ENCODE results near the gene C4BPB. TPM values are rescaled to one million over a fixed set of nuclear protein-coding genes. Genes with fewer than 3 reads are reported as not detected.
"Not testable (repeated sequence)": the region's sequence is repeated elsewhere in the genome, so short reads cannot be mapped to it uniquely, and the experiment has no call there.

Gene C4BPB
- not detected in 2 replicates for total RNA-seq (2014; rRNA removed; shearing (Covaris generic); ENCODE audit: low replicate concordance)

- Histone ChIP-seq H3K9ac (ENCODE audit: low read length) (no peak within 1 kb of the TSS), H3K9me2 (replicated peaks; ENCODE audit: insufficient read depth, low read length) (no peaks in the 10 kb centered on the region), H3K79me2 (ENCODE audit: low read length) (no peaks in the 10 kb centered on the region), H4K20me1 (ENCODE audit: insufficient read depth, low read depth, low read length) (no peaks in the 10 kb centered on the region), H3K27me3 (ENCODE audit: low read length) (no peaks in the 10 kb centered on the region), H3K4me2 (ENCODE audit: low read depth, low read length, poor library complexity, severe bottlenecking) (no peak within 1 kb of the TSS), H3K4me1 (ENCODE audit: low read length) (no peaks in the 10 kb centered on the region), H3K4me3 (ENCODE audit: low read length) (no peak within 1 kb of the TSS), H2AFZ (ENCODE audit: low read length) (no peak within 1 kb of the TSS), H3K9me3 (ENCODE audit: low read length) (no peaks in the 10 kb centered on the region), H3K36me3 (ENCODE audit: insufficient read depth, low read length) (no peaks in the 10 kb centered on the region), H3K27ac (ENCODE audit: low read length) (no peak within 1 kb of the TSS)
- DNase-seq = no peak
Observed at GRCh38 chr1:207088701-207089626, at the start of gene C4BPB. Gene C4BPB, plus strand, starts transcription at chr1:207088860. Its CDS starts 672 bp downstream, at chr1:207089532.

GRCh38 chr1:207039380-207040180 lies 49.1 kb upstream of the C4BPB start:
- no peaks in the 10 kb centered on the region for H3K36me3 ChIP-seq (ENCODE audit: insufficient read depth, low read length)
- H4K20me1 ChIP-seq (ENCODE audit: insufficient read depth, low read depth, low read length) = no peaks in the 10 kb centered on the region
- no peak overlapping the region for H3K4me2 ChIP-seq (ENCODE audit: low read depth, low read length, poor library complexity, severe bottlenecking)

GRCh38 chr1:207040181-207040533 lies 48.5 kb upstream of the C4BPB start:
- Histone ChIP-seq H3K9me3 (ENCODE audit: low read length) (no peaks in the 10 kb centered on the region), H4K20me1 (ENCODE audit: insufficient read depth, low read depth, low read length) (no peaks in the 10 kb centered on the region), H3K4me3 (ENCODE audit: low read length) (no peak overlapping the region), H3K4me1 (ENCODE audit: low read length) (no peaks in the 10 kb centered on the region), H3K27ac (ENCODE audit: low read length) (no peak overlapping the region), H3K9me2 (replicated peaks; ENCODE audit: insufficient read depth, low read length) (no peaks in the 10 kb centered on the region), H3K27me3 (ENCODE audit: low read length) (no peaks in the 10 kb centered on the region), H3K36me3 (ENCODE audit: insufficient read depth, low read length) (no peaks in the 10 kb centered on the region), H2AFZ (ENCODE audit: low read length) (no peak overlapping the region), H3K4me2 (ENCODE audit: low read depth, low read length, poor library complexity, severe bottlenecking) (no peak overlapping the region), H3K79me2 (ENCODE audit: low read length) (no peaks in the 10 kb centered on the region), H3K9ac (ENCODE audit: low read length) (no peak overlapping the region)
- DNase-seq = no peak

More at GRCh38 chr1:207039380-207040180, 49.1 kb upstream of the C4BPB start:
- no peak for DNase-seq
- no peak overlapping the region for H3K27ac ChIP-seq (ENCODE audit: low read length)
- no peak overlapping the region for H3K4me3 ChIP-seq (ENCODE audit: low read length)
- H3K9me2 ChIP-seq (replicated peaks; ENCODE audit: insufficient read depth, low read length) = no peaks in the 10 kb centered on the region
- H3K4me1 ChIP-seq (ENCODE audit: low read length) = no peaks in the 10 kb centered on the region
- H3K9ac ChIP-seq (ENCODE audit: low read length) = no peak overlapping the region
- H3K27me3 ChIP-seq (ENCODE audit: low read length) = no peaks in the 10 kb centered on the region
- H2AFZ ChIP-seq (ENCODE audit: low read length) = no peak overlapping the region
- no peaks in the 10 kb centered on the region for H3K9me3 ChIP-seq (ENCODE audit: low read length)
- H3K79me2 ChIP-seq (ENCODE audit: low read length) = no peaks in the 10 kb centered on the region

GRCh38 chr1:207041397-207041796 lies 47.3 kb upstream of the C4BPB start:
- not testable (repeated sequence) for H3K4me1 ChIP-seq (ENCODE audit: low read length); H3K27ac ChIP-seq (ENCODE audit: low read length); H3K36me3 ChIP-seq (ENCODE audit: insufficient read depth, low read length); H3K9me2 ChIP-seq (replicated peaks; ENCODE audit: insufficient read depth, low read length); H3K27me3 ChIP-seq (ENCODE audit: low read length); H2AFZ ChIP-seq (ENCODE audit: low read length); H3K9me3 ChIP-seq (ENCODE audit: low read length); H3K9ac ChIP-seq (ENCODE audit: low read length); H3K4me3 ChIP-seq (ENCODE audit: low read length); DNase-seq; H3K79me2 ChIP-seq (ENCODE audit: low read length); H3K4me2 ChIP-seq (ENCODE audit: low read depth, low read length, poor library complexity, severe bottlenecking); H4K20me1 ChIP-seq (ENCODE audit: insufficient read depth, low read depth, low read length)

- Histone ChIP-seq H3K9ac (ENCODE audit: low read length) (no peak overlapping the region), H3K27ac (ENCODE audit: low read length) (no peak overlapping the region), H3K36me3 (ENCODE audit: insufficient read depth, low read length) (no peaks in the 10 kb centered on the region), H3K4me1 (ENCODE audit: low read length) (no peaks in the 10 kb centered on the region), H3K9me3 (ENCODE audit: low read length) (no peaks in the 10 kb centered on the region), H3K9me2 (replicated peaks; ENCODE audit: insufficient read depth, low read length) (no peaks in the 10 kb centered on the region), H3K4me3 (ENCODE audit: low read length) (no peak overlapping the region), H3K27me3 (ENCODE audit: low read length) (no peaks in the 10 kb centered on the region), H2AFZ (ENCODE audit: low read length) (no peak overlapping the region), H4K20me1 (ENCODE audit: insufficient read depth, low read depth, low read length) (no peaks in the 10 kb centered on the region), H3K4me2 (ENCODE audit: low read depth, low read length, poor library complexity, severe bottlenecking) (no peak overlapping the region), H3K79me2 (ENCODE audit: low read length) (no peaks in the 10 kb centered on the region)
- DNase-seq = no peak
Observed at GRCh38 chr1:207045453-207045852, 43.2 kb upstream of the C4BPB start.

GRCh38 chr1:207047505-207047904 lies 41.2 kb upstream of the C4BPB start:
- Histone ChIP-seq H3K27me3 (ENCODE audit: low read length) (no peaks in the 10 kb centered on the region), H3K9me3 (ENCODE audit: low read length) (no peaks in the 10 kb centered on the region), H4K20me1 (ENCODE audit: insufficient read depth, low read depth, low read length) (no peaks in the 10 kb centered on the region), H3K79me2 (ENCODE audit: low read length) (no peaks in the 10 kb centered on the region), H3K9me2 (replicated peaks; ENCODE audit: insufficient read depth, low read length) (no peaks in the 10 kb centered on the region), H3K4me3 (ENCODE audit: low read length) (no peak overlapping the region), H3K27ac (ENCODE audit: low read length) (no peak overlapping the region), H2AFZ (ENCODE audit: low read length) (no peak overlapping the region), H3K4me2 (ENCODE audit: low read depth, low read length, poor library complexity, severe bottlenecking) (no peak overlapping the region), H3K4me1 (ENCODE audit: low read length) (no peaks in the 10 kb centered on the region), H3K36me3 (ENCODE audit: insufficient read depth, low read length) (no peaks in the 10 kb centered on the region), H3K9ac (ENCODE audit: low read length) (no peak overlapping the region)
- DNase-seq = no peak

- Histone ChIP-seq H3K36me3 (ENCODE audit: insufficient read depth, low read length) (no peaks in the 10 kb centered on the region), H3K9ac (ENCODE audit: low read length) (no peak overlapping the region), H3K27me3 (ENCODE audit: low read length) (no peaks in the 10 kb centered on the region), H3K27ac (ENCODE audit: low read length) (no peak overlapping the region), H3K9me3 (ENCODE audit: low read length) (no peaks in the 10 kb centered on the region), H3K4me1 (ENCODE audit: low read length) (no peaks in the 10 kb centered on the region), H3K9me2 (replicated peaks; ENCODE audit: insufficient read depth, low read length) (no peaks in the 10 kb centered on the region), H3K4me3 (ENCODE audit: low read length) (no peak overlapping the region), H3K4me2 (ENCODE audit: low read depth, low read length, poor library complexity, severe bottlenecking) (no peak overlapping the region), H2AFZ (ENCODE audit: low read length) (no peak overlapping the region), H3K79me2 (ENCODE audit: low read length) (no peaks in the 10 kb centered on the region), H4K20me1 (ENCODE audit: insufficient read depth, low read depth, low read length) (no peaks in the 10 kb centered on the region)
- no peak for DNase-seq
Observed at GRCh38 chr1:207048041-207048440, 40.6 kb upstream of the C4BPB start.

GRCh38 chr1:207049054-207049453 lies 39.6 kb upstream of the C4BPB start:
- no peak for DNase-seq
- H3K9ac ChIP-seq (ENCODE audit: low read length) = no peak overlapping the region
- no peak overlapping the region for H2AFZ ChIP-seq (ENCODE audit: low read length)
- H3K36me3 ChIP-seq (ENCODE audit: insufficient read depth, low read length) = no peaks in the 10 kb centered on the region
- no peaks in the 10 kb centered on the region for H3K27me3 ChIP-seq (ENCODE audit: low read length)
- no peaks in the 10 kb centered on the region for H3K79me2 ChIP-seq (ENCODE audit: low read length)
- H3K4me2 ChIP-seq (ENCODE audit: low read depth, low read length, poor library complexity, severe bottlenecking) = no peak overlapping the region
- no peak overlapping the region for H3K27ac ChIP-seq (ENCODE audit: low read length)
- no peaks in the 10 kb centered on the region for H3K9me2 ChIP-seq (replicated peaks; ENCODE audit: insufficient read depth, low read length)
- no peaks in the 10 kb centered on the region for H4K20me1 ChIP-seq (ENCODE audit: insufficient read depth, low read depth, low read length)
- H3K9me3 ChIP-seq (ENCODE audit: low read length) = no peaks in the 10 kb centered on the region
- no peaks in the 10 kb centered on the region for H3K4me1 ChIP-seq (ENCODE audit: low read length)
- no peak overlapping the region for H3K4me3 ChIP-seq (ENCODE audit: low read length)
